ENCODE data around the gene MOB1A.

The MOB1A gene

GRCh38 chr2:74149247-74149525, 29.5 kb downstream of the MOB1A start:
- Histone ChIP-seq H3K9me3 (ENCODE audit: insufficient read depth, low read length) (no peaks in the 10 kb centered on the region), H3K9ac (ENCODE audit: insufficient read length, low read depth) (no peak overlapping the region), H3K4me3 (ENCODE audit: insufficient read length, low read depth) (no peak overlapping the region)

GRCh38 chr2:74148457-74149246, 30.0 kb downstream of the MOB1A start:
- no peaks in the 10 kb centered on the region for H3K9me3 ChIP-seq (ENCODE audit: insufficient read depth, low read length)
- peaks cover 39% of the 10 kb centered on the region for H3K36me3 ChIP-seq (ENCODE audit: insufficient read depth, insufficient read length, low read length)
- peak overlapping the region; percentile 56 for H3K4me3 ChIP-seq (ENCODE audit: insufficient read length, low read depth)
- TF ChIP-seq YY1 (IDR thresholded peaks at IDR 0.05; ENCODE audit: insufficient read depth, insufficient read length): no peak
- no peaks in the 10 kb centered on the region for H3K4me1 ChIP-seq (ENCODE audit: insufficient read depth, insufficient read length)
- peak overlapping the region; percentile 79 for H3K9ac ChIP-seq (ENCODE audit: insufficient read length, low read depth)
- DNase-seq (ENCODE audit: low read depth, low spot score): no peak
- no peaks in the 10 kb centered on the region for H3K27me3 ChIP-seq (ENCODE audit: insufficient read depth, insufficient read length)

More at GRCh38 chr2:74149247-74149525, 29.5 kb downstream of the MOB1A start:
- TF ChIP-seq ZNF274 (IDR thresholded peaks at IDR 0.05; ENCODE audit: low read depth, low read length) (no peak), YY1 (IDR thresholded peaks at IDR 0.05; ENCODE audit: insufficient read depth, insufficient read length) (no peak), SUZ12 (IDR thresholded peaks at IDR 0.05; ENCODE audit: extremely low read depth, insufficient read depth, insufficient read length) (no peak)
- Histone ChIP-seq H3K4me1 (ENCODE audit: insufficient read depth, insufficient read length) (no peaks in the 10 kb centered on the region), H3K36me3 (ENCODE audit: insufficient read depth, insufficient read length, low read length) (peaks cover 40% of the 10 kb centered on the region), H3K27me3 (ENCODE audit: insufficient read depth, insufficient read length) (no peaks in the 10 kb centered on the region)
- DNase-seq (ENCODE audit: low read depth, low spot score): no peak

DNA sequence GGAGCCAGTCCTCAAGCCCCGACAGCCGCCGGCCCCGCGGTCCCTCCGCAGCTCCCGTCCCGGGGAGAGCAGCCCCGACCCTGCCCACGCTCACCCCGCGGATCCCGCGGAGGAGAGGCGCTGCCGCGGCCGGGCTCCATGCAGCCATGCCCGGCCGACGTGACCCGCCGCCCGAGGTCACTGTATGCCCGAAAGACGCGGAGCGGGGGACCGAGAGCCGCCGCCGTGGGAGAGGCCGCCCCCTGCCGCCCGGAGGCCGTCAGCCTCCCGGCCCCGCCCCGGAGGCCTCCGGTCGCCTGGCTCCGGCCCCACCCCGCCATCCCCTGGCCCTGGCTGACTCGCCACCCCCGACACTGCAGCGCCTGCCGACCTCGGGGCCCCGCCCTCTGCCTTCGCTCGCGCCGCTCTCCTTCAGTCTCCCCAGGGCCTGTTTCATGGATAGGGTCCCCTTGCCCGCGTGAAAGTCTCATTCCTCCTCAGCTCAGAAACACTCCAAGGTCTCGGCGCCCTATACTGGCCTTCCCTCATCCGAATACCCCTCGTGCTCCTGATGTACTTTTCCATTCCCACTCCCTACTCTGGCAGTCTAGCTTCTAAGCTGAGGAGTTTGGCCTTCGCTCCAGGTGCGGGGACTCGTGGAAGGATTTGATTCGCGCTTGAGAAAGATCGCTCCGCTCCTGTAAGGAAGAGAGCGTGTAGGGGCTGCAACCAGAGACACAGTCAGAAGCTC, 30.8 kb downstream of the MOB1A start, which contains the start of gene BOLA3:
Gene BOLA3 (minus strand): TSS at position 186 of the 730 bp plus-strand sequence. CDS start 38 bp downstream, at position 148.
- Histone ChIP-seq H3K9ac (ENCODE audit: insufficient read length, low read depth) (peak within 1 kb of the TSS; percentile 88), H3K27me3 (ENCODE audit: insufficient read depth, insufficient read length) (no peaks in the 10 kb centered on the region), H3K36me3 (ENCODE audit: insufficient read depth, insufficient read length, low read length) (peaks cover 33% of the 10 kb centered on the region), H3K4me1 (ENCODE audit: insufficient read depth, insufficient read length) (no peaks in the 10 kb centered on the region), H3K9me3 (ENCODE audit: insufficient read depth, low read length) (no peaks in the 10 kb centered on the region), H3K4me3 (ENCODE audit: insufficient read length, low read depth) (peak within 1 kb of the TSS; percentile 84)
- TF ChIP-seq ZNF274 (IDR thresholded peaks at IDR 0.05; ENCODE audit: low read depth, low read length): no peak
- TF ChIP-seq YY1 (IDR thresholded peaks at IDR 0.05; ENCODE audit: insufficient read depth, insufficient read length): peak; percentile 38
- TF ChIP-seq SUZ12 (IDR thresholded peaks at IDR 0.05; ENCODE audit: extremely low read depth, insufficient read depth, insufficient read length): no peak
- peak; percentile 87 for DNase-seq (ENCODE audit: low read depth, low spot score)

DNA sequence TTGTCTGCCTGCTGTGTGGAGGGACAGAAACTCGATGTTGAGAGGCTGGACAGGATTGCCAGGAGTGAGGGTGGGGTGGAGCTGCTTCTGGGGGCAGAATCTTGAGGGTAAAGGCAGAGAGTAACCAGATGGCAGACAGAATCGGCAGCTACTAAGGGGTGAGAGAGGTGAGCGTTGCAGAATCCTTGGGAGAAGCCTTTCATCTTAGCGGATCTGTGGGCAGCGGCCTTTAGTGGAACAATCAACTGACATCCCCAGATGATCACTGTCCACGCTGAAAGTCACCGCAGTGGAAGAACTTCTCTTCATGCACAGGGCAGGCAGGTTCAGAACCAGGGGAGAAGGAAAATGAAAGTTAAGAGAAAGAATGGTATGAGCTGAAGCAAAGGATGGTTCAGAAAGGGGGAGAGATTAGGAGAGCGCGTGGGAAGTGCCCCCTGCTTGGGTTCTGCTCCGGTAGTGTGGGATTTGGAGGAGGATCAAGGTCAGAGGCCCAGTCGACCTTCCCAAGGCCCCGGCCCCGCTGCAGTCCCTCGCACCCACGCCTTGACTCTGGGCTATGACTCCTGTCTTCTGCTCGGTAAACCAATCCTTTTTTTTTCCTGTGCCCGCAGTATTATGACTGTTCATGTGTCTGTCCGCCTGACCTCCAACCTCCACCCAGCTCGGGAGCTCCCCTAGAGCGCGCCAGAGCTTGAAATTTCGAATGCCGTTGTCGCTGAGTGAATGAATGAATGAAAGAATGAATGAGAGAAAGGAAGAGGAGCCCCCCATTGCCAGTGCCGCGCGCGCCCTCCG, 31.6 kb downstream of the MOB1A start:
- Histone ChIP-seq H3K27me3 (ENCODE audit: insufficient read depth, insufficient read length) (no peaks in the 10 kb centered on the region), H3K4me1 (ENCODE audit: insufficient read depth, insufficient read length) (no peaks in the 10 kb centered on the region), H3K9me3 (ENCODE audit: insufficient read depth, low read length) (no peaks in the 10 kb centered on the region), H3K36me3 (ENCODE audit: insufficient read depth, insufficient read length, low read length) (peaks cover 37% of the 10 kb centered on the region), H3K4me3 (ENCODE audit: insufficient read length, low read depth) (peak overlapping the region; percentile 84), H3K9ac (ENCODE audit: insufficient read length, low read depth) (peak overlapping the region; percentile 88)
- TF ChIP-seq YY1 (IDR thresholded peaks at IDR 0.05; ENCODE audit: insufficient read depth, insufficient read length): no peak
- no peak for TF ChIP-seq ZNF274 (IDR thresholded peaks at IDR 0.05; ENCODE audit: low read depth, low read length)
- no peak for TF ChIP-seq SUZ12 (IDR thresholded peaks at IDR 0.05; ENCODE audit: extremely low read depth, insufficient read depth, insufficient read length)
- DNase-seq (ENCODE audit: low read depth, low spot score): no peak

DNA sequence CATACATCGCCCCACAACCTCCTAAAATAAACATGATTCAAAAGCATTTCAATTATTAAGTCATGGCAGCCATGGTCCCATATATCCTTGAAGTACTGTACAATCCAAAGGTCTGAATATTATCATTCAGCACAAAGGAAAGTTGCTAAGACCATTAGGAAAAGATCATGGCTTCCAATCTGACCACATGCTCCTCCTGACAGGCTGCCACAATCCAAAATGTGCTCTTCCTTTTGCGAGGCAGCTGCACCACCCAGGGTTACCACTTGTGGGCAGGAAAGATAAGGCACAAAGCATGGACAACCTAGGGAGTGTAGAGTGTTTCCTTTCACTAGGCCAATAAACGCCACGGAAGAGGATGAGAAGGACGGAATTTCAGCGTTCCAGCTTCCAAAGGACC, 36.3 kb downstream of the MOB1A start:
- Histone ChIP-seq H3K27me3 (ENCODE audit: insufficient read depth, insufficient read length) (no peaks in the 10 kb centered on the region), H3K4me1 (ENCODE audit: insufficient read depth, insufficient read length) (peaks cover 2% of the 10 kb centered on the region), H3K9ac (ENCODE audit: insufficient read length, low read depth) (no peak overlapping the region), H3K4me3 (ENCODE audit: insufficient read length, low read depth) (no peak overlapping the region), H3K36me3 (ENCODE audit: insufficient read depth, insufficient read length, low read length) (peaks cover 48% of the 10 kb centered on the region), H3K9me3 (ENCODE audit: insufficient read depth, low read length) (no peaks in the 10 kb centered on the region)
- no peak for TF ChIP-seq ZNF274 (IDR thresholded peaks at IDR 0.05; ENCODE audit: low read depth, low read length)
- no peak for TF ChIP-seq YY1 (IDR thresholded peaks at IDR 0.05; ENCODE audit: insufficient read depth, insufficient read length)
- no peak for TF ChIP-seq SUZ12 (IDR thresholded peaks at IDR 0.05; ENCODE audit: extremely low read depth, insufficient read depth, insufficient read length)
- DNase-seq (ENCODE audit: low read depth, low spot score): no peak

DNA sequence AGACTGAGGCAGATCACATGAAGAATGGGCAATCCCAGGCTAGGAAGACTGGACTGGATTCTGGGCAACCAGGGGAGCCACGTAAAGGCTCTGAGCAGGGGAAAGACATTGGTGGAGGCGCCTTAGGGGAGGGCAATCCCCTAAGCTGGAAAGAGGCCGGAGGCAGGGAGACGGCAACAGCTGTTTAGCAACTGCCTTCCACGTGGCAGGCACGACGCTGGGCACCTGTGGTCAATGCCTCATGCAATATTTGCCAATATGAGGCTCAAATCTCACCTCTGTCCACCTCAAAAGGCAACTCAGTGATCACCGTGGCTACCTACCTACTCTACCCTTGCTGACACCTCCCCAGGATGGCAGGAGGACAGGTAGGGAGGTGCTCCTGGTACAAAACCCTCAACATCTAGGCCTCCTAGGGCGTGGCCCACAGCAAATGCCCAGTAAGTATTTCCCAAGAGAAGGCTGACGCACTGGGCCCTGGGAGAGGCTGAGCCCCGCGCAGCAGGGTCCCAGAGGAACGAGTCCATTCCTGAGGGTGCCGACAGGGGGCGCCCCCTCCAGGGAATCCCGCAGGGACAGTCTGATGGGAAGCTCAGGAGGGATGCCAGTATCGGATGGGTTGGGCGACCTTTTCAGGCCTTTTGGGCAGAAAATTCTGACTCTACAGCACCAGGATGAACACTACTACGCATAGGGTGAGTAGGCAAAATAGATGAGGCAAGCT, 39.9 kb downstream of the MOB1A start:
- Histone ChIP-seq H3K9me3 (ENCODE audit: insufficient read depth, low read length) (no peaks in the 10 kb centered on the region), H3K36me3 (ENCODE audit: insufficient read depth, insufficient read length, low read length) (peaks cover 41% of the 10 kb centered on the region), H3K4me3 (ENCODE audit: insufficient read length, low read depth) (no peak overlapping the region), H3K9ac (ENCODE audit: insufficient read length, low read depth) (no peak overlapping the region), H3K27me3 (ENCODE audit: insufficient read depth, insufficient read length) (no peaks in the 10 kb centered on the region), H3K4me1 (ENCODE audit: insufficient read depth, insufficient read length) (peaks cover 2% of the 10 kb centered on the region)
- no peak for DNase-seq (ENCODE audit: low read depth, low spot score)
- TF ChIP-seq YY1 (IDR thresholded peaks at IDR 0.05; ENCODE audit: insufficient read depth, insufficient read length) (no peak), SUZ12 (IDR thresholded peaks at IDR 0.05; ENCODE audit: extremely low read depth, insufficient read depth, insufficient read length) (no peak), ZNF274 (IDR thresholded peaks at IDR 0.05; ENCODE audit: low read depth, low read length) (no peak)

Data from NT2/D1 (cell line).